GM21381 (cell line): ENCODE data around the gene DCUN1D2.
"Not testable (repeated sequence)": the region's sequence is repeated elsewhere in the genome, so short reads cannot be mapped to it uniquely, and the experiment has no call there.

Experiments used
- ATAC-seq: cut with Tn5 transposase; IDR thresholded peaks from one replicate; pipeline ENCODE4 v1.9.1; 2021; ENCODE audit warnings: mild to moderate bottlenecking, moderate library complexity; ENCODE audit not compliant: unreplicated experiment

DCUN1D2 gene

GRCh38 chr13:113448885-113449692, 41.4 kb downstream of the DCUN1D2 start:
- no peak for ATAC-seq

- no peak for ATAC-seq
Observed at GRCh38 chr13:113448545-113448884, 42.0 kb downstream of the DCUN1D2 start.

GRCh38 chr13:113447596-113447995, 42.9 kb downstream of the DCUN1D2 start:
- ATAC-seq = no peak

- ATAC-seq = no peak
Observed at GRCh38 chr13:113446488-113446854, 44.0 kb downstream of the DCUN1D2 start.

GRCh38 chr13:113445791-113446487, 44.6 kb downstream of the DCUN1D2 start:
- ATAC-seq = peak; percentile 58

GRCh38 chr13:113443991-113444390, 46.5 kb downstream of the DCUN1D2 start:
- no peak for ATAC-seq

GRCh38 chr13:113442985-113443362, 47.5 kb downstream of the DCUN1D2 start:
- no peak for ATAC-seq

- ATAC-seq = no peak
Observed at GRCh38 chr13:113442354-113442984, 48.0 kb downstream of the DCUN1D2 start.

- no peak for ATAC-seq
Observed at GRCh38 chr13:113441661-113442060, 48.9 kb downstream of the DCUN1D2 start.

- ATAC-seq = no peak
Observed at GRCh38 chr13:113437408-113438010, 53.0 kb downstream of the DCUN1D2 start.

- ATAC-seq = not testable (repeated sequence)
Observed at GRCh38 chr13:113436866-113437265, 53.6 kb downstream of the DCUN1D2 start.

GRCh38 chr13:113435907-113436306, 54.6 kb downstream of the DCUN1D2 start:
- ATAC-seq = not testable (repeated sequence)

GRCh38 chr13:113433391-113433916, 57.1 kb downstream of the DCUN1D2 start:
- ATAC-seq = no peak

GRCh38 chr13:113432506-113433270, 57.8 kb downstream of the DCUN1D2 start:
- no peak for ATAC-seq

- no peak for ATAC-seq
Observed at GRCh38 chr13:113431171-113431570, 59.3 kb downstream of the DCUN1D2 start.

- no peak for ATAC-seq
Observed at GRCh38 chr13:113430378-113431110, 60.0 kb downstream of the DCUN1D2 start.

GRCh38 chr13:113429608-113429985, 60.9 kb downstream of the DCUN1D2 start:
- no peak for ATAC-seq

- no peak for ATAC-seq
Observed at GRCh38 chr13:113428871-113429607, 61.5 kb downstream of the DCUN1D2 start.

- no peak for ATAC-seq
Observed at GRCh38 chr13:113428469-113428865, 62.0 kb downstream of the DCUN1D2 start.
